HG03432 (cell line): ENCODE data around the gene RWDD1.
"Not testable (repeated sequence)": the region's sequence is repeated elsewhere in the genome, so short reads cannot be mapped to it uniquely, and the experiment has no call there.

ENCODE experiments used
- ATAC-seq: cut with Tn5 transposase; IDR thresholded peaks from one replicate; pipeline ENCODE4 v1.9.1; 2021; ENCODE audit warnings: mild to moderate bottlenecking, moderate library complexity; ENCODE audit not compliant: unreplicated experiment

Gene RWDD1

DNA sequence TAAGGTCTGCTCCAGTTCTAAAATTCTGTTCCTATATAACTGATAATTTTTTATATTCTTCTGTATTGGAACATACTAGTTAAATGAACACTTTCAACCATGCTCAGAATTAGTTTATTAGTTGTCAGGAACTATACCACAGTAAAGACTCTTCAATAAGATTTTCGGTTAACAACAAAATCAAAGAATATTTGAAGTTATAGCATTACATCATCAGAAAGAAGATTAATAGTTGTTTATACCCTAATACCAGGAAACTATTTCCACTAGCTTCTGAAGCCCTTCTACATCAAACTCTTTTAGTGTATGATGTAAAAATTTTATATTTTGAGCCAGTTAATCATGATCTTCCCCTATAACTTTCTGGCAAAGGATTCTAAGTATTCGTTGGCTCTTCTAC, 11.2 kb upstream of the RWDD1 start:
- ATAC-seq: no peak

GRCh38 chr6:116561377-116562018, 9.8 kb upstream of the RWDD1 start:
- ATAC-seq: peak; percentile 67

DNA sequence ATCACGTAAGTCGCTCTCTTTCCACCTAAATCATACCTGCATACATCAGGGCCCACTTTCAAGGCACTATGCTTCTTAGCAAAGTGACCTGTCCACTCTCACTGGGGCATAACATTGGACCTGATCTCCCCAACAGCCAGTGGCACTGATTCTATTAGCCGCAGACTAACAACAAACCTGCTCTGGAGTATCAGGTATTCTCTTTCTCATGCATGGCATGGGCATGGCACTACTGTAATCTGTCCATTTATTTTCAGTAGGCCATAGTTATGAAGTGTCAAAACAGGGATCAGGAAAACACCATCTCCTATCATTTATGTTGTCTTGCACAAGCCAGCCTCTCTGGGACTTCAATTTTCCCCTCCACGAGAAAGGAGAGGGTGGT, 9.3 kb upstream of the RWDD1 start:
- no peak for ATAC-seq

DNA sequence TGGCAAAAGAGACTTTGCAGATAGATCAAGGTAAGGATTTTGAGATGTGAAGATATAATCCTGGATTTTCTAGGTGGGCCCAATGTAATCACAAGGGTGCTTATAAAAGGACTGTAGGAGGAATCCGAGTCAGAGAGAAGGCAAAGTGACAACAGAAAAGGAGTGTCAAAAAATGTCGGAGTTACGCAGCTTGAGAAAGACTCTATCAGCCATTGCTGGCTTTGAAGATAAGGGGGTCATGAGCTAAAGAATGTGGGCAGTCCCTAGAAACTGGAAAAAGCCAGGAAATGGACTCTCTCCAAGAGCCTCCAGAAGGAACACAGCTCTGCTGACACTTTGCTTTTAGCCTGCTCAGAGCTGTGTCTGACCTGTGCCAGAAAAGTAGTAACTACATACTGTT, 8.7 kb upstream of the RWDD1 start:
- no peak for ATAC-seq

DNA sequence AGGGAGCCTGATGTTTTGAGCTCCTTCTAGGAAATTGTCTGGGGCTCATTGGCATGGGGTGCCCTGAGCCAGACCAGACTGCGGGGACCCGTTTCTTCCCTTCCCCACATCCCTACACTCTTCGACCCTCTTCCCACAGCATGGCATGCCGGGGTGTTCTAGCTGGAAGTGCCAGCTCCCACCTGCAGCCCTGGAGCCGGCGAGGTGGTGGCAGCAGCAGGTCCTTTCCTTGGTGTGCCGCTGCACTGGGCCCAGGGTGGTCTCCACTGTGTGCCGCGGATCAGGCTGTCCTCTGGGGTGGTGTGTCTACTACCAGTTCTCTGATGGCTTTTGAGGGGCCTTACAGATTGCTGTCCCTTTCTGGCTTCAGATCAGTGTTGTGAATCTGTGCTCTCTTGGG, 7.5 kb upstream of the RWDD1 start:
- no peak for ATAC-seq

DNA sequence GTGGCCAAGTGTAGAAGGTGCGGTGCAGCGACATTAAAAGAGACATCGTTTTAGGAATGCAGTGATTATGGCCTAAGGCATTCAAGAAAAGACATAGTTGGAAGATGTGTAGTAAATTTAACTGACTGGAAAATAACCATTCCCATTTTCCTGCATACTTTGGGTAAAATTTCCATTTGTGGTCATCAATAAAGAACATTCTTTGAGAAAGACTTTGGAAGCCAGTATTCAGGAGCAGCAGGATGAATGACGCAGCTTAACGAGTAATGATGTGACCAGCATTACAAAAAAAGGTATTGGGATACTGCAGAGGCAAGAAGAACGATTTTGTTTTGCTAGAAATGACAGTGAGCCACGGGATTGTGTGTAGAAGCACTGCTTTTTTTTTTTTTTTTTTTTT, 7.0 kb upstream of the RWDD1 start:
- no peak for ATAC-seq

DNA sequence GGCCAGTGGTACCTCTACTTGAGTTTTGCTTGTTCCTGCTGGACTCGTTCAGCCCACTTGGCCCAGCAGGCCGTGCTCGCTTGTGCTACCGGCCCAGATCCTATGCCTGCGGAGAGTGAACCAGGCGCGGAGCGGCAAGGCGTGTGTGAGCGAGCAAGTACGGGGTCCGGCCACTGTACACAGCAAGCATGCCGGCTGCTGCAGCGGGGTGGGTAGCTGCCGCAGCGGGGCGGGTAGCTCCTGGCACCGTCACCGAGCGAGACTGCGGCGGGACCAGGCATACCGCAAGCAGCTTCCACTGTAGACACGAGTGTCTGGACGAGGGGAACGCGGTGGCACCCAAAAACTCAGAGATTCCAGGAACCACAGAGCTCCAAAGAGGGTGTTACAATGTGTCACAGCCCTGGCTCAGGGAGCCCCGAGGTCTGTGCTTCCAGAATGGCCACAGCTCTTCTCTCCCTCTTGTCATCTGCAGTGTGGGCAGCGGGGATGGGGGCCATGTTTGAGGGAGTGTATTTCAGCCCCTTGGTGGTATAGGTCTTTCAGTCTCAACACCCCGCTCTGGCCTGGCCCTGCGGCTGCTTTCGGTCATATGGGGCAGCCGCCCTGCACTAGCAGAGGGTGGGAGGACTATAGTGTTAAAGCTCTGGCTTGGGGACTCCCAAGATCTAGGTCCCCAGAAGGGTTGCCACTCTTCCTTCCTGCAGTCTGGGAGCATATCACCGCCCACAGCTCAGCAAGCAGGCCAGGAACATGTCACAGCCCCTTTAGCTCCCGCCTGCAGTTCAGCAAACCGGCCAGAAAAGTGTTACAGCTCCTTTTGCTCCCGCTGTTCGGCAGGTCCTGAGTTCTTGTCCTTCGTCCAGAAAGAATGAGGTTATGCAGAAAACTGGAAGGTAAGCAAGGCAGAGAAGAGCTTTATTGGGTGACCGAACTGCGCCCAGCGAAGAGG, 6.1 kb upstream of the RWDD1 start:
- no peak for ATAC-seq

GRCh38 chr6:116568111-116568510, 3.2 kb upstream of the RWDD1 start:
- ATAC-seq: no peak

DNA sequence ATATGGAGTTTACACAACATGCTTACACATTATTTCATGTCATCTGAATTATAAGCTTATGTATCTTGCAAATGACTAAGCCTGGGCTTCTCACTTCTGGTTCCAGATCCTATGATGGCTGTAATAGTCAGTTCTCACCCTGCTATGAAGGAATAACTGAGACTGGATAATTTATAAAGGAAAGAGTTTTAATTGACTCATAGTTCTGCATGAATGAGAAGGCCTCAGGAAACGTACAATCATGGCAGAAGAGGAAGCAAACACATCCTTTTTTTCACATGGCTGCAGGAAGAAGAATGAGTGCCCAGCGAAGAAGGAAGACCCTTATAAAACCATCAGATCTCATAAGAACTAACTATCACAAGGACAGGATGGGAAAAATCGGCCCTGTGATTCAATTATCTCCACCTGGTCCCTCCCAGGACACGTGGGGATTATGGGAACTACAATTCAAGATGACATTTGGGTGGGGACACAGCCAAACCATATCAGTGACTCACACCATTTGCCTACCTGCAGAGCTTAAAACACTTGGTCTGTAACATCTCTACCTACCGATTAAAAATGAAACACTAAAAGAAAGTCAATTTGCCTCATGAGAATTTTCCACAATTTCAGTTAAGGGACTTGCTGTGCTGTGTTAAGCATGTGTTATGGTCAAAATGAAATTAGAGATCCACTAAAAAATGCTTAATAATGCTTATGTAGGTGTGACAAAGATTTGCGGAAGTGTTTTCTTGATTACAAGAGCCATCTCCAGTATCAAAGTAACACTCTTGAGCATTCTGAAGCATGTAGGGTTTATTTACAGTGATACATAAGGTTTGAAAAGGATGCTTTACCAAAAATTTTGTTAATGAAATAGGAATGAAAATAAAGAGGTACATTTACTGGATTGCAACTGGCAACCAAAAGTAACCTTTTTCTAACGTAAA, 2.2 kb upstream of the RWDD1 start:
- no peak for ATAC-seq

- no peak for ATAC-seq
Observed at GRCh38 chr6:116571683-116572000, 338 bp downstream of the RWDD1 start.

GRCh38 chr6:116572162-116572561, 858 bp downstream of the RWDD1 start:
- ATAC-seq: no peak

- no peak for ATAC-seq
Observed at GRCh38 chr6:116575227-116575626, 3.9 kb downstream of the RWDD1 start.

GRCh38 chr6:116577486-116577885, 6.2 kb downstream of the RWDD1 start:
- ATAC-seq: no peak

DNA sequence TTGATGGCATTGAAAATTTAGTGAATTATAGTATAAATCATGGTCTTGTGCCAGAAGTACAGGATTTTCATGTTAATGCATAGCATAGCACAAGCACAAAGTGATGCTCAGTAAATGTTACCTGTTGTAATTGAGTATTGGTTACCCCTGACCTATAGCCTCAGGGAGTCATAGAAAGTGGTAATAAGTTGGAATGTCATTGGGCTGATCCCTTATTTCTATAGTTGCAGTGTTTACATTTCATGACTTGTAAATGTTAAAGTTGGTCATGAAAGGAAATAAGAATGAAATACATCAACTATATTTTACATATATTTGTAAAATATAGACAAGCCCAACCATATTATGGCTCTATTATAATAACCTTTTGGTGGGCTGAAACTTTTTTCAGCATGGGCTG, 7.0 kb downstream of the RWDD1 start:
- ATAC-seq: no peak

- ATAC-seq: no peak
Observed at GRCh38 chr6:116579143-116579542, 7.8 kb downstream of the RWDD1 start.

DNA sequence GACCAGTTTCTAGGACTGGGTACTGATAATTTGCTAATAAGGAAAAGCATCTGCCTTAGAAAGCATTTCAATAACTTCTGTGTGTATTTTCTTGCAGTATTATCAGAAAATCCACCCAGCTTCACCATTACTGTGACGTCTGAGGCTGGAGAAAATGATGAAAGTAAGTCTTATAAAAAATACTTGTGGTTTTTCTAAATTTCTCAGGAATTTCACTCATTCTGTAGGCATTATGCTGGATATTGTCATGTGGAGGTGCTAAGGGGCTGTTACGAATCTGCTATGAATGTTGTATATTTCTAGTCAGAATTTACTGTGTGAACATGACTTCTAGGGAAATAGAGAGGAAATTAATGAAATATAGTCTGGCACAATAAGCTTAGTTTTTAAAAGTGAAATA, 8.9 kb downstream of the RWDD1 start:
- no peak for ATAC-seq

GRCh38 chr6:116586276-116586675, 15.0 kb downstream of the RWDD1 start:
- no peak for ATAC-seq

DNA sequence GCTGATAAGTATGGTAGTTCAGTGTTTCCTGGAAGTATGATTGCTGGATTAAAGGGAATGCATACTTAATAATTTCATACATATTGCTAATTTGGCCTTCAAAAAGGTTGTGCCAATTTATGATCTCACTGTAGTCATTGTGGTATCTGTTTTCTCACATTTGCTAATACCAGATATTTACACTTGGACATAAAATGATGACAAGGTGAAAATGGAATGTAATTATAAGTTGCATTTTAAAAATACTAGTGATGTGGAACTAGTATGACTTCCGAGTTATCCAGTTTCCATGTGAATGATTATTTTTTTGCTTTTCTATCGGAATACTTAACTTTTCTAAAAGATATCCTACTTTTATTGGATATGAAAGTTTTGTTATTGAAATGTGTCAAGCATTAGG, 15.4 kb downstream of the RWDD1 start:
- no peak for ATAC-seq

DNA sequence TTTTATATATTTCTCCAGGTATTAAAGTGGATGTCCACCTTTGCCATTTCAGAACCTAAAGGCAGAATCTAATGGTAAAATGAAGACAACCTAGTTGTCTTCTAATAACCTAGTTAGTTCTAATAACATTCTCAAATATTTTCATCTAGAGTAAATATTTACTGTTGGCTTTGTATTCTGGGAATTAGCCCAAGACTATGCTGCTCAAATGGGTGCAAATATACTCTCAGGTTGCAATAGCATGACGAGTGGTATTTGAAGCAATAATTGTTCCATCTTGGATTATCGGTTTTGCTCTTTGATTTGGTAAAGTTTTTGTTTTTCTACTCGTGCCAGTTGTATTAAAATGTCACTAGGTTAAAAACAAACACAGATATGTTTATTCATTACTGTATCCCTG, 23.9 kb downstream of the RWDD1 start:
- ATAC-seq: no peak

DNA sequence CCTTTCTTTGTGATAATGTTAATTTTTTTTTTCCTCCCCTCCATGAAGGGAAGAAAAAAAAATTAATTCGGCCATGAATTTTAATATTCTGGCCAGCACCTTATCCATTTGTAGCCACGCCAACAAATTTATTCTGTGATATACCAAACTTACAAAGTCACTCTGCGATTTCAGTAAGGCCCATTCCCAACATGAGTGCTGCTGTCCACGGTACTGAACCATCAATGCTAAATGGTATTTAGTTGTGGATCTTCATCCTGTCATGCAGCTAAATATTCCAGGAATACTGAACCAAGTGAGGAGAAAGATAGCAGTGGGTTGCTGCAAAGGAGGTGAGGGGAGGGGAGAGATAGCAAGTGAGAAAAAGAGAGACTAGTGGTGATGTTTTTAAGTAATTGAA, 25.5 kb downstream of the RWDD1 start:
- ATAC-seq: no peak

GRCh38 chr6:116603916-116604315, 32.6 kb downstream of the RWDD1 start:
- not testable (repeated sequence) for ATAC-seq
